ENCODE results near the gene RBM3.

Gene RBM3

DNA sequence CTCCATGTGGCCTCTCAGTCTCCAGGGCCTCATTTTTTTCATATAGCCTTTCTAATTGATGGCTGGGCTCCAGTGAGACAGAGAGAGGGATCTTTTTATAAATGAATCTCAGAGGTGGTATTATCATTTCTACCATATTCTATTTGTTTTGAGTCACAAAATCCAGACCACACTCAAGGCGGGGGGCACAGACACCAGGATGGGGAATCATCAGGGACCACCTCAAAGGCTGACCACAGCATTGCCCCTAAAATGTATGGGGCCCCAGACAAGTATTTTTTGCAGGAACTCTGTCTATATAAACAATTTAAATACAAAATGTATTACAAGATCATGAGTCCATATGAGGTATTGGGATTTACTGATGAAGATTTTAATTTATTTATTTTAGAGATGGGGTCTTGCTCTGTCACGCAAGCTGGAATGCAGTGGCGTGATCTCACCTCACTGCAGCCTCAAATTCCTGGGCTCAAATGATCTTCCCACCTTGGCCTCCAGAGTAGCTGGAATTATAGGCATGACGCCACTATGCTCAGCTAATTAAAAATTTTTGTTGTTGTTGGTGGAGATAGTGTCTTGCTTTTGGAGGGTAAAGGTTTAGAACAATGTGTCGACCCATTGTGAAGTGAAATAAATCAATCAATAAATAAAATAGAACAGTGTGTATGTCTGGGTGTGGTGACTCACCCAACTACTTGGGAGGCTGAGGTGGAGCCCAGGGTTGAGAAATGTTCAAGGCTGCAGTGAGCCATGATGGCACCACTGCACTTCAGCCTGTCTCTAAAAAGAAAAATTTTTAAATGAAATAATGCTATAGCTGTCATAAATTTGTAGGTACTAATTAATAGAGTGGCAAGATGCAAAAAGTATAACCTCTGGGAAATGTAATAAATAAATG, 52.4 kb downstream of the RBM3 start:
- no peak for DNase-seq

Data from NCI-H1092 (cell line).